ENCODE measurements around the gene CDKN2D.

DNA sequence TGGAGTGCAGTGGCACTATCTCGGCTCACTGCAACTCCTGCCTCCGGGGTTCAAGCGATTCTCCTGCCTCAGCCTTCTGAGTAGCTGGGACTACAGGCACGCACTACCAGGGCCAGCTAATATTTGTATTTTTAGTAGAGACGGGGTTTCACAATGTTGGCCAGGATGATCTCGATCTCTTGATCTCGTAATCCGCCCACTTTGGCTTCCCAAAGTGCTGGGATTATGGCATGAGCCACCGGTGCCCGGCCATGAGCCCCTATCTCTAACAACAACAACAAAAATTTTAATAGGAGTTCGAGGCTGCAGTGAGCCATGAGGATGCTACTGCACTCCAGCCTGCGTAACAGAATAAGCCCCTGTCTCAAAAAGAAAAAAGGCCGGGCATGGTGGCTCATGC, 13.3 kb upstream of the CDKN2D start:
- TF ChIP-seq, protein P1, sequence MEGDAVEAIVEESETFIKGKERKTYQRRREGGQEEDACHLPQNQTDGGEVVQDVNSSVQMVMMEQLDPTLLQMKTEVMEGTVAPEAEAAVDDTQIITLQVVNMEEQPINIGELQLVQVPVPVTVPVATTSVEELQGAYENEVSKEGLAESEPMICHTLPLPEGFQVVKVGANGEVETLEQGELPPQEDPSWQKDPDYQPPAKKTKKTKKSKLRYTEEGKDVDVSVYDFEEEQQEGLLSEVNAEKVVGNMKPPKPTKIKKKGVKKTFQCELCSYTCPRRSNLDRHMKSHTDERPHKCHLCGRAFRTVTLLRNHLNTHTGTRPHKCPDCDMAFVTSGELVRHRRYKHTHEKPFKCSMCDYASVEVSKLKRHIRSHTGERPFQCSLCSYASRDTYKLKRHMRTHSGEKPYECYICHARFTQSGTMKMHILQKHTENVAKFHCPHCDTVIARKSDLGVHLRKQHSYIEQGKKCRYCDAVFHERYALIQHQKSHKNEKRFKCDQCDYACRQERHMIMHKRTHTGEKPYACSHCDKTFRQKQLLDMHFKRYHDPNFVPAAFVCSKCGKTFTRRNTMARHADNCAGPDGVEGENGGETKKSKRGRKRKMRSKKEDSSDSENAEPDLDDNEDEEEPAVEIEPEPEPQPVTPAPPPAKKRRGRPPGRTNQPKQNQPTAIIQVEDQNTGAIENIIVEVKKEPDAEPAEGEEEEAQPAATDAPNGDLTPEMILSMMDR (conservative IDR thresholded peaks at IDR 0.05; ENCODE audit: low read depth, low read length) = no peak
- no peak for TF ChIP-seq EZH2phosphoT487 (IDR thresholded peaks at IDR 0.05; ENCODE audit: borderline replicate concordance, low read length)
